Neuronal stem cell (in vitro differentiated cells): Measurements from ENCODE around the gene CMAS.
"Not testable (repeated sequence)": the region's sequence is repeated elsewhere in the genome, so short reads cannot be mapped to it uniquely, and the experiment has no call there.

Experiments used
- DNase-seq: peaks from one replicate; pipeline ENCODE4 v3.0.0-alpha.2; 2013; ENCODE audit warnings: low spot score
- H2AFZ ChIP-seq: one replicate; pipeline ENCODE4 v1.6.1; 2013; ENCODE audit warnings: mild to moderate bottlenecking, low read length, inconsistent platforms
- H2AK5ac ChIP-seq: 2 replicates; pipeline ENCODE4 v1.6.1; 2013; ENCODE audit warnings: low read depth, mild to moderate bottlenecking, inconsistent platforms, low read length, moderate library complexity, mixed read lengths
- H2BK120ac ChIP-seq: 2 replicates; pipeline ENCODE4 v1.6.1; 2013; ENCODE audit warnings: low read depth, mild to moderate bottlenecking, inconsistent platforms, low read length, moderate library complexity, mixed read lengths
- H2BK12ac ChIP-seq: one replicate; pipeline ENCODE4 v1.6.1; 2013; ENCODE audit warnings: low read length, inconsistent platforms
- H2BK15ac ChIP-seq: 2 replicates; pipeline ENCODE4 v1.6.1; 2013; ENCODE audit warnings: mild to moderate bottlenecking, low read length, inconsistent platforms, mixed read lengths
- H2BK5ac ChIP-seq: one replicate; pipeline ENCODE4 v1.6.1; 2013; ENCODE audit warnings: inconsistent platforms, mild to moderate bottlenecking, low read length, moderate library complexity
- H3K14ac ChIP-seq: one replicate; pipeline ENCODE4 v1.6.1; 2013; ENCODE audit warnings: low read length, inconsistent platforms
- H3K18ac ChIP-seq: 2 replicates; pipeline ENCODE4 v1.6.1; 2013; ENCODE audit warnings: low read length, inconsistent platforms
- H3K23ac ChIP-seq: 2 replicates; pipeline ENCODE4 v1.6.1; 2013; ENCODE audit warnings: low read depth, mild to moderate bottlenecking, mixed read lengths, low read length, inconsistent platforms; ENCODE audit not compliant: poor library complexity
- H3K27ac ChIP-seq: replicated peaks from 3 replicates; pipeline ENCODE4 v1.5.1; 2013; ENCODE audit warnings: low read length, inconsistent platforms
- H3K27me3 ChIP-seq, 3 experiments: 2 replicates each; pipeline ENCODE4 v1.6.1; 2013; ENCODE audit warnings: low read length in 3 of 3, mild to moderate bottlenecking in 2 of 3, inconsistent platforms in 1 of 3, low read depth in 1 of 3, mixed read lengths in 1 of 3, moderate library complexity in 1 of 3; ENCODE audit not compliant: control insufficient read depth in 3 of 3, insufficient read depth in 3 of 3
- H3K36me3 ChIP-seq, 2 donors: replicated peaks in 1 of 2; 2 replicates each; pipeline ENCODE4 v1.6.1; 2013; ENCODE audit warnings: low read length in 2 of 2; ENCODE audit not compliant: control insufficient read depth in 2 of 2, insufficient read depth in 2 of 2
- H3K4ac ChIP-seq: 2 replicates; pipeline ENCODE4 v1.6.1; 2013; ENCODE audit warnings: inconsistent platforms, mild to moderate bottlenecking, low read length, moderate library complexity
- H3K4me1 ChIP-seq, 2 donors: 1 replicate in 1 of 2; 2 replicates in 1 of 2; pipeline ENCODE4 v1.6.1; 2013; ENCODE audit warnings: low read length in 2 of 2, low read depth in 1 of 2; ENCODE audit not compliant: control insufficient read depth in 2 of 2, insufficient read depth in 1 of 2
- H3K4me2 ChIP-seq: one replicate; pipeline ENCODE4 v1.6.1; 2013; ENCODE audit warnings: mild to moderate bottlenecking, low read length, inconsistent platforms; ENCODE audit not compliant: insufficient read depth, poor library complexity, severe bottlenecking
- H3K4me3 ChIP-seq, 2 donors: 2 replicates each; pipeline ENCODE4 v1.5.1; 2013; ENCODE audit warnings: low read length in 2 of 2, mild to moderate bottlenecking in 2 of 2, inconsistent platforms in 1 of 2, moderate library complexity in 1 of 2
- H3K79me1 ChIP-seq: one replicate; pipeline ENCODE4 v1.6.1; 2013; ENCODE audit warnings: low read depth, mild to moderate bottlenecking, inconsistent platforms, low read length, moderate library complexity
- H3K9ac ChIP-seq: one replicate; pipeline ENCODE4 v1.6.1; 2013; ENCODE audit warnings: mild to moderate bottlenecking, low read depth, low read length, inconsistent platforms; ENCODE audit not compliant: poor library complexity
- H3K9me3 ChIP-seq, 2 donors: replicated peaks in 1 of 2; 2 replicates each; pipeline versions ENCODE3 to v1.6.1; 2013; ENCODE audit warnings: low read length in 2 of 2, mild to moderate bottlenecking in 2 of 2, inconsistent platforms in 1 of 2, low read depth in 1 of 2, mixed read lengths in 1 of 2, moderate library complexity in 1 of 2; ENCODE audit not compliant: control insufficient read depth in 2 of 2, insufficient read depth in 1 of 2
- H4K8ac ChIP-seq: one replicate; pipeline ENCODE4 v1.6.1; 2013; ENCODE audit warnings: low read depth, mild to moderate bottlenecking, inconsistent platforms, low read length, moderate library complexity
- H4K91ac ChIP-seq: one replicate; pipeline ENCODE4 v1.6.1; 2013; ENCODE audit warnings: low read length, low read depth, mild to moderate bottlenecking, inconsistent platforms; ENCODE audit not compliant: poor library complexity
- WGBS, 2 donors: extraction: QIAGEN DNeasy Blood & Tissue Kit; methylation state at CpG; one replicate each; pipeline ENCODE4 v1.1.7; 2013; ENCODE audit warnings: missing lambda C conversion rate in 2 of 2, mixed read lengths in 1 of 2; ENCODE audit not compliant: insufficient read length in 2 of 2, insufficient replicate concordance in 1 of 2; ENCODE audit errors: extremely low coverage in 2 of 2; 5-methylcytosine and 5-hydroxymethylcytosine counted together

Gene CMAS

GRCh38 chr12:22050078-22050477, 4.1 kb downstream of the CMAS start:
- H3K14ac ChIP-seq: no peak overlapping the region
- no peak overlapping the region for H3K9ac ChIP-seq
- no peak overlapping the region for H3K27ac ChIP-seq
- peaks cover 2% of the 10 kb centered on the region in 2 donors for H3K4me1 ChIP-seq
- H2AK5ac ChIP-seq: no peak overlapping the region
- H3K27me3 ChIP-seq: no peaks in the 10 kb centered on the region
- H3K4me3 ChIP-seq: no peak overlapping the region
- H2BK120ac ChIP-seq: no peak overlapping the region
- no peak for DNase-seq
- no peak overlapping the region for H2BK12ac ChIP-seq
- H4K91ac ChIP-seq: no peak overlapping the region
- H3K79me1 ChIP-seq: no peaks in the 10 kb centered on the region
- no peak overlapping the region for H3K18ac ChIP-seq
- no CpG with 5 or more reads among the region's 4 CpGs for WGBS, 2 donors
- H3K9me3 ChIP-seq: no peaks in the 10 kb centered on the region
- peaks cover 0 to 44% of the 10 kb centered on the region in 2 donors for H3K36me3 ChIP-seq
- H2BK5ac ChIP-seq: no peak overlapping the region
- H3K23ac ChIP-seq: no peak overlapping the region
- no peak overlapping the region for H4K8ac ChIP-seq
- no peak overlapping the region for H2AFZ ChIP-seq
- H3K4ac ChIP-seq: no peak overlapping the region
- H3K4me2 ChIP-seq: no peak overlapping the region
- no peak overlapping the region for H2BK15ac ChIP-seq

- no peak overlapping the region for H2AK5ac ChIP-seq
These were observed 5.2 kb downstream of the CMAS start for GRCh38 chr12:22051114-22051698.

DNA sequence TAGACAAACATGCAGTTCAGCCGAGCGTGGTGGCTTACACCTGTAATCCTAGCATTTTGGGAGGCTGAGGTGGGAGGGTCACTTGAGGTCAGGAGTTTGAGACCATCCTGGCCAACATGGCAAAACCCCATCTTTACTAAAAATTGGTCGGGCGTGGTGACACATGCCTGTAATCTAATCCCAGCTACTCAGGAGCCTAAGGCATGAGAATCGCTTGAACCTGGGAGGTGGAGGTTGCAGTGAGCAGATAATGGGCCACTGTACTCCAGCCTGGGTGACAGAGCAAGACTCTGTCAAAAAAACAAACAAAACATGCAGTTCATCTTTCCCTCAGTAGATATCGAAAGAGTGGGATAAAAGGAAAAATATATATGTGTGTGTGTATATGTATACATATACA, 7.0 kb downstream of the CMAS start:
- not testable (repeated sequence) for H3K27ac ChIP-seq, H3K9ac ChIP-seq, H3K79me1 ChIP-seq, H2BK5ac ChIP-seq, H3K4ac ChIP-seq, H3K4me2 ChIP-seq, H3K4me1 ChIP-seq, H2BK12ac ChIP-seq, H3K9me3 ChIP-seq, H2AFZ ChIP-seq, H2BK15ac ChIP-seq, H4K91ac ChIP-seq, DNase-seq, H3K18ac ChIP-seq, H2BK120ac ChIP-seq, H2AK5ac ChIP-seq, H3K27me3 ChIP-seq, H3K14ac ChIP-seq, H3K23ac ChIP-seq, H3K4me3 ChIP-seq
- WGBS, 2 donors: no CpG with 5 or more reads among the region's 6 CpGs
- Histone ChIP-seq H4K8ac (peak overlapping the region; percentile 3), H3K36me3 (peaks cover 4 to 71% of the 10 kb centered on the region in 2 donors)

More at GRCh38 chr12:22051114-22051698, 5.2 kb downstream of the CMAS start:
- no peak overlapping the region for H4K91ac ChIP-seq
- no peaks in the 10 kb centered on the region for H3K9me3 ChIP-seq
- no peak overlapping the region for H3K18ac ChIP-seq
- H3K27ac ChIP-seq: no peak overlapping the region
- no peaks in the 10 kb centered on the region for H3K27me3 ChIP-seq
- no peak overlapping the region for H3K14ac ChIP-seq
- H2BK5ac ChIP-seq: no peak overlapping the region
- H3K4me1 ChIP-seq: peaks cover 2% of the 10 kb centered on the region in 2 donors
- no peak overlapping the region for H3K23ac ChIP-seq
- H3K9ac ChIP-seq: no peak overlapping the region
- H3K4me3 ChIP-seq: no peak overlapping the region
- H3K4ac ChIP-seq: no peak overlapping the region
- no peak overlapping the region for H2BK12ac ChIP-seq
- H4K8ac ChIP-seq: no peak overlapping the region
- no peaks in the 10 kb centered on the region for H3K79me1 ChIP-seq
- no peak overlapping the region for H3K4me2 ChIP-seq
- H2BK120ac ChIP-seq: no peak overlapping the region
- DNase-seq: no peak
- no peak overlapping the region for H2BK15ac ChIP-seq
- peaks cover 0 to 55% of the 10 kb centered on the region in 2 donors for H3K36me3 ChIP-seq
- no peak overlapping the region for H2AFZ ChIP-seq

GRCh38 chr12:22054155-22054554, 8.1 kb downstream of the CMAS start:
- WGBS, 2 donors: no CpG with 5 or more reads among the region's 3 CpGs
- no peak overlapping the region for H4K91ac ChIP-seq
- H2BK15ac ChIP-seq: no peak overlapping the region

More at GRCh38 chr12:22054155-22054554, 8.1 kb downstream of the CMAS start:
- DNase-seq: no peak
- Histone ChIP-seq H2BK5ac (no peak overlapping the region), H4K8ac (no peak overlapping the region), H3K18ac (no peak overlapping the region), H3K9me3 (no peaks in the 10 kb centered on the region), H3K4me1 (no peaks in the 10 kb centered on the region), H3K14ac (no peak overlapping the region), H2BK120ac (no peak overlapping the region), H3K4me3 (no peak overlapping the region), H2BK12ac (no peak overlapping the region), H3K4me2 (no peak overlapping the region), H3K23ac (no peak overlapping the region), H3K27me3 (no peaks in the 10 kb centered on the region), H3K27ac (no peak overlapping the region), H3K9ac (no peak overlapping the region), H2AK5ac (no peak overlapping the region), H3K79me1 (no peaks in the 10 kb centered on the region), H3K36me3 (peaks cover 4 to 76% of the 10 kb centered on the region in 2 donors), H2AFZ (no peak overlapping the region), H3K4ac (no peak overlapping the region)
